ENCODE measurements around the gene TXNDC5. TPM values are rescaled to one million over a fixed set of nuclear protein-coding genes. Genes with fewer than 3 reads are reported as not detected.

Gene TXNDC5
- total and polyA plus RNA-seq, 2 of the 13 experiments (the other 11 are each of a cell fraction or from before 2014, with no cell fraction given) = 287 to 578 TPM

DNA sequence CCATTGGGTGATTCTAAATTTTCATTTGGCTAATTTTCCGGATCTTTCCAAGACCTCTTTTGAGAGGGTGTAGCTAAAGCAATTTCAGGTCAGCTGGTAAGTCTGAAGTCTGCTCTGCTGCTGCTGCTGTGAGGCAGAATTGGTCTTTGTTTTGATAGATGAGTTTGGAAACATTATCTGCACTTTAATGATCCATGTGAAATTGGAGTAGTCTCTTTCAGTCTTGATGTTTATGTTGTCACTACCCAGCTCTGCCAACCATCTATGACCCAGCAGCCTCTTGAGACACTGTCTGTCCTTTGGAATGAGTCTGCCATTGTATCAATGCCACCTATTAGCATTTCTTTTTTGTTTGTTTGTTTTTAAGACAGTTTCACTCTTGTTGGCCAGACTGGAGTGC is 44.1 kb downstream of the TXNDC5 start:
- in situ Hi-C loops (cut with HindIII; ENCODE audit: extremely low pct_ligation_motif_present, low pct_unique_long_range_greater_than_20kb) = no loop called here
- whole genome bisulfite sequencing (ENCODE audit: low lambda C conversion rate) = 29% methylated on average over 1 of the region's 1 CpG
- BruUV-seq (replicated peaks) = no TSS peak
- H3K36me3 ChIP-seq (replicated peaks in 1 of 2; ENCODE audit: control insufficient read depth in 1 of 2, insufficient read depth in 2 of 2, low read length in 2 of 2) = no peaks in the 10 kb centered on the region
- no peaks in the 10 kb centered on the region for H3K79me2 ChIP-seq (ENCODE audit: insufficient read depth, low read length)
- no peaks in the 10 kb centered on the region for H3K4me1 ChIP-seq (ENCODE audit: insufficient read depth, low read length)
- H3K9ac ChIP-seq (ENCODE audit: insufficient read depth, low read depth, low read length) = no peak overlapping the region
- no peak for TF ChIP-seq ZNF260 (CRISPR knock-in tag; IDR thresholded peaks at IDR 0.05; ENCODE audit: borderline replicate concordance, low read depth)
- TF ChIP-seq HNRNPK (IDR thresholded peaks at IDR 0.05; ENCODE audit: low read depth, low read length, poor library complexity, severe bottlenecking) = no peak
- no peak for TF ChIP-seq RAD51 (IDR thresholded peaks at IDR 0.05; ENCODE audit: borderline replicate concordance)
- TF ChIP-seq, protein P1, sequence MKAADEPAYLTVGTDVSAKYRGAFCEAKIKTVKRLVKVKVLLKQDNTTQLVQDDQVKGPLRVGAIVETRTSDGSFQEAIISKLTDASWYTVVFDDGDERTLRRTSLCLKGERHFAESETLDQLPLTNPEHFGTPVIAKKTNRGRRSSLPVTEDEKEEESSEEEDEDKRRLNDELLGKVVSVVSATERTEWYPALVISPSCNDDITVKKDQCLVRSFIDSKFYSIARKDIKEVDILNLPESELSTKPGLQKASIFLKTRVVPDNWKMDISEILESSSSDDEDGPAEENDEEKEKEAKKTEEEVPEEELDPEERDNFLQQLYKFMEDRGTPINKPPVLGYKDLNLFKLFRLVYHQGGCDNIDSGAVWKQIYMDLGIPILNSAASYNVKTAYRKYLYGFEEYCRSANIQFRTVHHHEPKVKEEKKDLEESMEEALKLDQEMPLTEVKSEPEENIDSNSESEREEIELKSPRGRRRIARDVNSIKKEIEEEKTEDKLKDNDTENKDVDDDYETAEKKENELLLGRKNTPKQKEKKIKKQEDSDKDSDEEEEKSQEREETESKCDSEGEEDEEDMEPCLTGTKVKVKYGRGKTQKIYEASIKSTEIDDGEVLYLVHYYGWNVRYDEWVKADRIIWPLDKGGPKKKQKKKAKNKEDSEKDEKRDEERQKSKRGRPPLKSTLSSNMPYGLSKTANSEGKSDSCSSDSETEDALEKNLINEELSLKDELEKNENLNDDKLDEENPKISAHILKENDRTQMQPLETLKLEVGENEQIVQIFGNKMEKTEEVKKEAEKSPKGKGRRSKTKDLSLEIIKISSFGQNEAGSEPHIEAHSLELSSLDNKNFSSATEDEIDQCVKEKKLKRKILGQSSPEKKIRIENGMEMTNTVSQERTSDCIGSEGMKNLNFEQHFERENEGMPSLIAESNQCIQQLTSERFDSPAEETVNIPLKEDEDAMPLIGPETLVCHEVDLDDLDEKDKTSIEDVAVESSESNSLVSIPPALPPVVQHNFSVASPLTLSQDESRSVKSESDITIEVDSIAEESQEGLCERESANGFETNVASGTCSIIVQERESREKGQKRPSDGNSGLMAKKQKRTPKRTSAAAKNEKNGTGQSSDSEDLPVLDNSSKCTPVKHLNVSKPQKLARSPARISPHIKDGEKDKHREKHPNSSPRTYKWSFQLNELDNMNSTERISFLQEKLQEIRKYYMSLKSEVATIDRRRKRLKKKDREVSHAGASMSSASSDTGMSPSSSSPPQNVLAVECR (CRISPR knock-in tag; IDR thresholded peaks at IDR 0.05; ENCODE audit: borderline replicate concordance) = no peak
- TF ChIP-seq, protein P2, sequence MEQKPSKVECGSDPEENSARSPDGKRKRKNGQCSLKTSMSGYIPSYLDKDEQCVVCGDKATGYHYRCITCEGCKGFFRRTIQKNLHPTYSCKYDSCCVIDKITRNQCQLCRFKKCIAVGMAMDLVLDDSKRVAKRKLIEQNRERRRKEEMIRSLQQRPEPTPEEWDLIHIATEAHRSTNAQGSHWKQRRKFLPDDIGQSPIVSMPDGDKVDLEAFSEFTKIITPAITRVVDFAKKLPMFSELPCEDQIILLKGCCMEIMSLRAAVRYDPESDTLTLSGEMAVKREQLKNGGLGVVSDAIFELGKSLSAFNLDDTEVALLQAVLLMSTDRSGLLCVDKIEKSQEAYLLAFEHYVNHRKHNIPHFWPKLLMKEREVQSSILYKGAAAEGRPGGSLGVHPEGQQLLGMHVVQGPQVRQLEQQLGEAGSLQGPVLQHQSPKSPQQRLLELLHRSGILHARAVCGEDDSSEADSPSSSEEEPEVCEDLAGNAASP (CRISPR knock-in tag; IDR thresholded peaks at IDR 0.05; ENCODE audit: borderline replicate concordance) = no peak
- TF ChIP-seq NR2F6 (IDR thresholded peaks at IDR 0.05) = no peak
- no peak for TF ChIP-seq NR2F6 (CRISPR knock-in tag; IDR thresholded peaks at IDR 0.05)
- TF ChIP-seq, protein P3, sequence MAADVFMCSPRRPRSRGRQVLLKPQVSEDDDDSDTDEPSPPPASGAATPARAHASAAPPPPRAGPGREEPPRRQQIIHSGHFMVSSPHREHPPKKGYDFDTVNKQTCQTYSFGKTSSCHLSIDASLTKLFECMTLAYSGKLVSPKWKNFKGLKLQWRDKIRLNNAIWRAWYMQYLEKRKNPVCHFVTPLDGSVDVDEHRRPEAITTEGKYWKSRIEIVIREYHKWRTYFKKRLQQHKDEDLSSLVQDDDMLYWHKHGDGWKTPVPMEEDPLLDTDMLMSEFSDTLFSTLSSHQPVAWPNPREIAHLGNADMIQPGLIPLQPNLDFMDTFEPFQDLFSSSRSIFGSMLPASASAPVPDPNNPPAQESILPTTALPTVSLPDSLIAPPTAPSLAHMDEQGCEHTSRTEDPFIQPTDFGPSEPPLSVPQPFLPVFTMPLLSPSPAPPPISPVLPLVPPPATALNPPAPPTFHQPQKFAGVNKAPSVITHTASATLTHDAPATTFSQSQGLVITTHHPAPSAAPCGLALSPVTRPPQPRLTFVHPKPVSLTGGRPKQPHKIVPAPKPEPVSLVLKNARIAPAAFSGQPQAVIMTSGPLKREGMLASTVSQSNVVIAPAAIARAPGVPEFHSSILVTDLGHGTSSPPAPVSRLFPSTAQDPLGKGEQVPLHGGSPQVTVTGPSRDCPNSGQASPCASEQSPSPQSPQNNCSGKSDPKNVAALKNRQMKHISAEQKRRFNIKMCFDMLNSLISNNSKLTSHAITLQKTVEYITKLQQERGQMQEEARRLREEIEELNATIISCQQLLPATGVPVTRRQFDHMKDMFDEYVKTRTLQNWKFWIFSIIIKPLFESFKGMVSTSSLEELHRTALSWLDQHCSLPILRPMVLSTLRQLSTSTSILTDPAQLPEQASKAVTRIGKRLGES (CRISPR knock-in tag; IDR thresholded peaks at IDR 0.05; ENCODE audit: borderline replicate concordance) = no peak
- no peak for TF ChIP-seq KLF16 (CRISPR knock-in tag; IDR thresholded peaks at IDR 0.05)
- no peak for TF ChIP-seq TCF12 (IDR thresholded peaks at IDR 0.05)
- no peak for TF ChIP-seq TCF12 (CRISPR knock-in tag; IDR thresholded peaks at IDR 0.05)
- TF ChIP-seq, protein P4, sequence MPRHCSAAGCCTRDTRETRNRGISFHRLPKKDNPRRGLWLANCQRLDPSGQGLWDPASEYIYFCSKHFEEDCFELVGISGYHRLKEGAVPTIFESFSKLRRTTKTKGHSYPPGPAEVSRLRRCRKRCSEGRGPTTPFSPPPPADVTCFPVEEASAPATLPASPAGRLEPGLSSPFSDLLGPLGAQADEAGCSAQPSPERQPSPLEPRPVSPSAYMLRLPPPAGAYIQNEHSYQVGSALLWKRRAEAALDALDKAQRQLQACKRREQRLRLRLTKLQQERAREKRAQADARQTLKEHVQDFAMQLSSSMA (CRISPR knock-in tag; IDR thresholded peaks at IDR 0.05) = no peak
- no peak for TF ChIP-seq EP300 (IDR thresholded peaks at IDR 0.05; ENCODE audit: low read depth in 2 of 2, low read length in 2 of 2)
- no peak for TF ChIP-seq EP300 (CRISPR knock-in tag; IDR thresholded peaks at IDR 0.05; ENCODE audit: borderline replicate concordance)
- TF ChIP-seq U2AF2 (IDR thresholded peaks at IDR 0.05; ENCODE audit: low read depth, low read length) = no peak
- no peak for TF ChIP-seq ZSCAN30 (CRISPR knock-in tag; IDR thresholded peaks at IDR 0.05)
- no peak overlapping the region for H2AFZ ChIP-seq (ENCODE audit: low read length)
- FAIRE-seq = no peak
- no peak overlapping the region for H3K27ac ChIP-seq (ENCODE audit: extremely low read length, insufficient read depth, low read length)
- no peak for DNase-seq (ENCODE audit: low spot score)
- CTCF ChIA-PET (ENCODE audit: low intra/inter-chr PET ratio, low total read pairs) = no interaction called here
- intact Hi-C loops (cut with micrococcal nuclease; ENCODE audit: unreplicated experiment) = no loop called here
- H3K27me3 ChIP-seq (ENCODE audit: control insufficient read depth in 1 of 2, insufficient read depth in 2 of 2, low read length in 2 of 2) = peaks cover 3 to 31% of the 10 kb centered on the region in 2 experiments; a peak in 3 of 5 replicates
- no peak for ATAC-seq
- no peak overlapping the region for H3K4me2 ChIP-seq (ENCODE audit: low read depth, low read length)
- POLR2A ChIA-PET = no interaction called here
- H3K4me3 ChIP-seq (replicated peaks in 1 of 3; ENCODE audit: insufficient read depth in 1 of 3, low read depth in 2 of 3, low read length in 3 of 3) = no peak overlapping the region
- H4K20me1 ChIP-seq (ENCODE audit: insufficient read depth, low read length) = no peaks in the 10 kb centered on the region
- H3K9me3 ChIP-seq (ENCODE audit: low read length) = no peaks in the 10 kb centered on the region

Data from HepG2 (cell line).